HEK293 (cell line): ENCODE data around the gene ZSCAN31.
A peak's percentile ranks its signal among the peaks of the same experiment; 100 is the strongest.

Experiments used
- CTCF ChIA-PET: fragments of 350-600 bp; formaldehyde crosslinking; extraction: SDS; loops from one replicate; lab custom pipeline; 2021; ENCODE audit warnings: antibody characterized with exemption; lab: Yijun Ruan, JAX
- POLR2A ChIA-PET: fragments of 300-600 bp; formaldehyde crosslinking; extraction: SDS; loops from one replicate; lab custom pipeline; 2020; ENCODE audit warnings: antibody characterized with exemption, inconsistent platforms; lab: Yijun Ruan, JAX
- H3K27ac ChIP-seq: fragments of 200-500 bp; sonication (Bioruptor generic); 2 replicates; pipeline ENCODE4 v1.5.1; 2014; ENCODE audit warnings: low read depth, low read length, control low read depth, inconsistent platforms; ENCODE audit errors: extremely low read depth
- H3K36me3 ChIP-seq, 2 experiments: fragments of 200-500 bp in 1 of 2; sonication (Bioruptor generic) in 1 of 2; 1 replicate in 1 of 2; 2 replicates in 1 of 2; pipeline ENCODE4 v1.5.1; 2014 to 2017; ENCODE audit warnings: inconsistent platforms in 2 of 2, low read length in 2 of 2; ENCODE audit not compliant: control insufficient read depth in 2 of 2, insufficient read depth in 1 of 2
- H3K4me1 ChIP-seq: fragments of 200-500 bp; sonication (Bioruptor generic); 2 replicates; pipeline ENCODE4 v1.5.1; 2014; ENCODE audit warnings: mild to moderate bottlenecking, low read length, inconsistent platforms; ENCODE audit not compliant: control insufficient read depth, insufficient read depth
- H3K4me3 ChIP-seq: 2 replicates; pipeline ENCODE4 v1.5.1; 2011; ENCODE audit warnings: low read depth, mild to moderate bottlenecking, control low read depth, low read length, moderate library complexity
- H3K9me3 ChIP-seq: fragments of 200-500 bp; sonication (Bioruptor generic); 2 replicates; pipeline ENCODE4 v1.5.1; 2014; ENCODE audit warnings: low read depth, low read length, inconsistent platforms; ENCODE audit not compliant: control insufficient read depth, insufficient read depth
- AEBP2 ChIP-seq: fragments of 450-650 bp; formaldehyde crosslinking; IDR thresholded peaks from 2 replicates; pipeline ENCODE4 v1.5.1; 2016; ENCODE audit warnings: missing biosample characterization, missing genetic modification characterization, borderline replicate concordance
- BCL6B ChIP-seq: fragments of 450-650 bp; formaldehyde crosslinking; IDR thresholded peaks from 2 replicates; pipeline ENCODE4 v1.5.1; 2017; ENCODE audit warnings: missing biosample characterization, missing genetic modification characterization
- FEZF1 ChIP-seq: fragments of 450-650 bp; formaldehyde crosslinking; IDR thresholded peaks from 2 replicates; pipeline ENCODE4 v1.5.1; 2016; ENCODE audit warnings: missing biosample characterization, missing genetic modification characterization
- GFI1B ChIP-seq: fragments of 450-650 bp; formaldehyde crosslinking; IDR thresholded peaks from 2 replicates; pipeline ENCODE4 v1.5.1; 2016; ENCODE audit warnings: missing biosample characterization, missing genetic modification characterization
- GLIS2 ChIP-seq: fragments of 450-650 bp; formaldehyde crosslinking; IDR thresholded peaks from 2 replicates; pipeline ENCODE4 v1.5.1; 2016; ENCODE audit warnings: missing biosample characterization, missing genetic modification characterization
- HIC1 ChIP-seq: fragments of 450-650 bp; formaldehyde crosslinking; IDR thresholded peaks from 2 replicates; pipeline ENCODE4 v1.5.1; 2016; ENCODE audit warnings: missing biosample characterization, missing genetic modification characterization
- KLF1 ChIP-seq: fragments of 450-650 bp; formaldehyde crosslinking; IDR thresholded peaks from 2 replicates; pipeline ENCODE4 v1.5.1; 2016; ENCODE audit warnings: missing biosample characterization, missing genetic modification characterization
- KLF9 ChIP-seq: fragments of 450-650 bp; formaldehyde crosslinking; IDR thresholded peaks from 2 replicates; pipeline ENCODE4 v1.5.1; 2016; ENCODE audit warnings: missing biosample characterization, missing genetic modification characterization, low read depth
- MZF1 ChIP-seq: fragments of 450-650 bp; formaldehyde crosslinking; IDR thresholded peaks from 2 replicates; pipeline ENCODE4 v1.5.1; 2017; ENCODE audit warnings: missing biosample characterization, missing genetic modification characterization, borderline replicate concordance
- OVOL3 ChIP-seq: fragments of 450-650 bp; formaldehyde crosslinking; IDR thresholded peaks from 2 replicates; pipeline ENCODE4 v1.5.1; 2016; ENCODE audit warnings: missing biosample characterization, missing genetic modification characterization
- SCRT1 ChIP-seq: fragments of 450-650 bp; formaldehyde crosslinking; IDR thresholded peaks from 2 replicates; pipeline ENCODE4 v1.5.1; 2016; ENCODE audit warnings: missing biosample characterization, missing genetic modification characterization, borderline replicate concordance
- SCRT2 ChIP-seq: fragments of 450-650 bp; formaldehyde crosslinking; IDR thresholded peaks from 2 replicates; pipeline ENCODE4 v1.5.1; 2016; ENCODE audit warnings: missing biosample characterization, missing genetic modification characterization
- SP3 ChIP-seq: fragments of 450-650 bp; formaldehyde crosslinking; IDR thresholded peaks from 2 replicates; pipeline ENCODE4 v1.5.1; 2016; ENCODE audit warnings: missing biosample characterization, missing genetic modification characterization
- ZNF140 ChIP-seq: fragments of 450-650 bp; formaldehyde crosslinking; IDR thresholded peaks from 2 replicates; pipeline ENCODE4 v1.5.1; 2016; ENCODE audit warnings: missing biosample characterization, missing genetic modification characterization
- ZNF19 ChIP-seq: fragments of 450-650 bp; formaldehyde crosslinking; IDR thresholded peaks from 2 replicates; pipeline ENCODE4; 2016; ENCODE audit warnings: missing biosample characterization, missing genetic modification characterization, low read depth
- ZNF274 ChIP-seq, 2 experiments: fragments of 200-500 bp in 1 of 2; fragments of 450-650 bp in 1 of 2; sonication (Bioruptor generic) in 1 of 2; formaldehyde crosslinking in 1 of 2; IDR thresholded peaks; 2 replicates each; pipeline versions ENCODE4 v1.5.1 to v1.6.1; 2014 to 2016; ENCODE audit warnings: borderline replicate concordance in 1 of 2, inconsistent platforms in 1 of 2, low read length in 1 of 2, missing biosample characterization in 1 of 2, missing genetic modification characterization in 1 of 2
- ZNF302 ChIP-seq: fragments of 450-650 bp; formaldehyde crosslinking; IDR thresholded peaks from 2 replicates; pipeline ENCODE4 v1.5.1; 2016; ENCODE audit warnings: missing biosample characterization, missing genetic modification characterization, low read depth
- ZNF341 ChIP-seq: fragments of 450-650 bp; formaldehyde crosslinking; IDR thresholded peaks from 2 replicates; pipeline ENCODE4; 2016; ENCODE audit warnings: low read depth, missing biosample characterization, missing genetic modification characterization
- ZNF362 ChIP-seq: fragments of 450-650 bp; formaldehyde crosslinking; IDR thresholded peaks from 2 replicates; pipeline ENCODE4 v1.5.1; 2016; ENCODE audit warnings: missing biosample characterization, missing genetic modification characterization
- ZNF449 ChIP-seq: fragments of 450-650 bp; formaldehyde crosslinking; IDR thresholded peaks from 2 replicates; pipeline ENCODE4 v1.5.1; 2017; ENCODE audit warnings: missing biosample characterization, mild to moderate bottlenecking, missing genetic modification characterization, moderate library complexity
- ZNF600 ChIP-seq: fragments of 450-650 bp; formaldehyde crosslinking; IDR thresholded peaks from 2 replicates; pipeline ENCODE4 v1.5.1; 2016; ENCODE audit warnings: missing biosample characterization, missing genetic modification characterization
- ZNF610 ChIP-seq: fragments of 450-650 bp; formaldehyde crosslinking; IDR thresholded peaks from 2 replicates; pipeline ENCODE4 v1.5.1; 2016; ENCODE audit warnings: missing biosample characterization, missing genetic modification characterization, borderline replicate concordance
- ZNF660 ChIP-seq: fragments of 450-650 bp; IDR thresholded peaks from 2 replicates; pipeline ENCODE4 v1.5.1; 2018; ENCODE audit warnings: missing biosample characterization, mild to moderate bottlenecking, missing genetic modification characterization
- ZNF664 ChIP-seq: fragments of 450-650 bp; formaldehyde crosslinking; IDR thresholded peaks from 2 replicates; pipeline ENCODE4 v1.5.1; 2016; ENCODE audit warnings: missing biosample characterization, missing genetic modification characterization
- ZNF776 ChIP-seq: fragments of 450-650 bp; formaldehyde crosslinking; IDR thresholded peaks from 2 replicates; pipeline ENCODE4 v1.5.0; 2017; ENCODE audit warnings: missing biosample characterization, missing genetic modification characterization, borderline replicate concordance
- ZNF791 ChIP-seq: fragments of 450-650 bp; formaldehyde crosslinking; IDR thresholded peaks from 2 replicates; pipeline ENCODE4 v1.5.1; 2016; ENCODE audit warnings: missing biosample characterization, missing genetic modification characterization
- ZNF837 ChIP-seq: fragments of 450-650 bp; formaldehyde crosslinking; IDR thresholded peaks from 2 replicates; pipeline ENCODE4 v1.5.1; 2016; ENCODE audit warnings: missing biosample characterization, missing genetic modification characterization
- ZSCAN30 ChIP-seq: fragments of 450-650 bp; IDR thresholded peaks from 2 replicates; pipeline ENCODE4 v1.5.1; 2018; ENCODE audit warnings: missing biosample characterization, mild to moderate bottlenecking, missing genetic modification characterization, moderate library complexity

Gene ZSCAN31

GRCh38 chr6:28336284-28337120 is 554 bp upstream of the ZSCAN31 start:
- Histone ChIP-seq H3K4me1 (peaks cover 4% of the 10 kb centered on the region; the same call in 1 of the 2 replicates), H3K36me3 (no peaks in the 10 kb centered on the region), H3K9me3 (no peaks in the 10 kb centered on the region), H3K27ac (peak overlapping the region; percentile 88), H3K4me3 (peak overlapping the region; percentile 78)
- POLR2A ChIA-PET, result interaction anchor here (0.5 to 4.0 kb wide), 18 partner anchors 9 to 527 kb away, joined by 3 to 37 read pairs (median 8); partner anchors contain the start of genes PGBD1, ZKSCAN3, ZKSCAN4 and ZKSCAN8
- CTCF ChIA-PET, result interaction anchor here (0.6 to 0.9 kb wide), 3 partner anchors 10 to 128 kb away, joined by 3 to 5 read pairs (median 3); no protein-coding TSS in a partner anchor
- TF ChIP-seq GLIS2 (tag by site-specific recombination), result 0 out of 2 replicates have a peak, but pooled peaks have one; percentile 32
- no peak for TF ChIP-seq ZNF19 (tag by site-specific recombination)
- no peak for TF ChIP-seq SP3 (tag by site-specific recombination)
- no peak for TF ChIP-seq GFI1B (tag by site-specific recombination)
- peak; percentile 42; the same call in 1 of the 2 replicates for TF ChIP-seq SCRT2 (tag by site-specific recombination)
- TF ChIP-seq ZNF610 (tag by site-specific recombination), result no peak
- TF ChIP-seq AEBP2 (tag by site-specific recombination), result no peak
- no peak for TF ChIP-seq BCL6B (tag by site-specific recombination)
- no peak for TF ChIP-seq ZNF837
- TF ChIP-seq KLF1 (tag by site-specific recombination), result no peak
- no peak for TF ChIP-seq ZNF140 (tag by site-specific recombination)
- TF ChIP-seq ZNF449, result 0 out of 2 replicates have a peak, but pooled peaks have one; percentile 11
- 0 out of 2 replicates have a peak, but pooled peaks have one; percentile 19 for TF ChIP-seq ZSCAN30 (tag by site-specific recombination)
- TF ChIP-seq KLF9 (tag by site-specific recombination), result no peak
- TF ChIP-seq ZNF791 (tag by site-specific recombination), result no peak
- 0 out of 2 replicates have a peak, but pooled peaks have one; percentile 56 for TF ChIP-seq MZF1 (tag by site-specific recombination)
- TF ChIP-seq HIC1 (tag by site-specific recombination), result no peak
- TF ChIP-seq FEZF1 (tag by site-specific recombination), result peak; percentile 13; the same call in 1 of the 2 replicates
- TF ChIP-seq ZNF302 (tag by site-specific recombination), result no peak
- TF ChIP-seq ZNF776, result no peak
- peak; percentile 87 for TF ChIP-seq ZNF600 (tag by site-specific recombination)
- peak; percentile 91; the same call in 1 of the 2 replicates for TF ChIP-seq OVOL3 (tag by site-specific recombination)
- TF ChIP-seq ZNF274 (IDR thresholded peaks at IDR 0.05; ENCODE audit: low read length), result no peak
- TF ChIP-seq ZNF274 (tag by site-specific recombination; IDR thresholded peaks at IDR 0.05; ENCODE audit: borderline replicate concordance), result no peak
- TF ChIP-seq ZNF660 (tag by site-specific recombination), result peak; percentile 32; the same call in 1 of the 2 replicates
- peak; percentile 83 for TF ChIP-seq ZNF341 (tag by site-specific recombination)
- no peak for TF ChIP-seq ZNF664
- no peak for TF ChIP-seq ZNF362
- no peak for TF ChIP-seq SCRT1
